AG09319 (cell line): ENCODE data around the gene HMOX1.

ENCODE experiments used
- DNase-seq: peaks from one replicate; pipeline ENCODE4 v3.0.0-alpha.2; 2010; ENCODE audit warnings: low read depth; ENCODE audit errors: extremely low read depth
- TF ChIP-seq, protein P1 (sequence below): IDR thresholded peaks from 2 replicates; pipeline ENCODE4 v1.5.1; 2011; ENCODE audit warnings: low read depth, mild to moderate bottlenecking, inconsistent platforms, low read length, moderate library complexity

Gene HMOX1

DNA sequence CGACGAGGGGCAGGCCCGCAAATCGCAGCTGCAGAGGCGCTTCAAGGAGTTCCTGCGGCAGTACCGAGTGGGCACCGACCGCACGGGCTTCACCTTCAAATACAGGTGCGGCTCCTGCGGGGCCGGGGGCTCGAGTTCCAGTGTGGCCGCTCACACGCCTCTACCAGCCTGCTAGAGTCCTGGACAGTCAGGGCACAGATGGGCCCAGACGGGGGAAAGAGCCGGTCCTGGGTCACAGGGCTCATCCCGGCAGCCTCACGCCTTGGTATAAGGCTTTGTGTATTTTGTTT lies 19.6 kb downstream of the HMOX1 start:
- TF ChIP-seq, protein P1, sequence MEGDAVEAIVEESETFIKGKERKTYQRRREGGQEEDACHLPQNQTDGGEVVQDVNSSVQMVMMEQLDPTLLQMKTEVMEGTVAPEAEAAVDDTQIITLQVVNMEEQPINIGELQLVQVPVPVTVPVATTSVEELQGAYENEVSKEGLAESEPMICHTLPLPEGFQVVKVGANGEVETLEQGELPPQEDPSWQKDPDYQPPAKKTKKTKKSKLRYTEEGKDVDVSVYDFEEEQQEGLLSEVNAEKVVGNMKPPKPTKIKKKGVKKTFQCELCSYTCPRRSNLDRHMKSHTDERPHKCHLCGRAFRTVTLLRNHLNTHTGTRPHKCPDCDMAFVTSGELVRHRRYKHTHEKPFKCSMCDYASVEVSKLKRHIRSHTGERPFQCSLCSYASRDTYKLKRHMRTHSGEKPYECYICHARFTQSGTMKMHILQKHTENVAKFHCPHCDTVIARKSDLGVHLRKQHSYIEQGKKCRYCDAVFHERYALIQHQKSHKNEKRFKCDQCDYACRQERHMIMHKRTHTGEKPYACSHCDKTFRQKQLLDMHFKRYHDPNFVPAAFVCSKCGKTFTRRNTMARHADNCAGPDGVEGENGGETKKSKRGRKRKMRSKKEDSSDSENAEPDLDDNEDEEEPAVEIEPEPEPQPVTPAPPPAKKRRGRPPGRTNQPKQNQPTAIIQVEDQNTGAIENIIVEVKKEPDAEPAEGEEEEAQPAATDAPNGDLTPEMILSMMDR = no peak
- no peak for DNase-seq

DNA sequence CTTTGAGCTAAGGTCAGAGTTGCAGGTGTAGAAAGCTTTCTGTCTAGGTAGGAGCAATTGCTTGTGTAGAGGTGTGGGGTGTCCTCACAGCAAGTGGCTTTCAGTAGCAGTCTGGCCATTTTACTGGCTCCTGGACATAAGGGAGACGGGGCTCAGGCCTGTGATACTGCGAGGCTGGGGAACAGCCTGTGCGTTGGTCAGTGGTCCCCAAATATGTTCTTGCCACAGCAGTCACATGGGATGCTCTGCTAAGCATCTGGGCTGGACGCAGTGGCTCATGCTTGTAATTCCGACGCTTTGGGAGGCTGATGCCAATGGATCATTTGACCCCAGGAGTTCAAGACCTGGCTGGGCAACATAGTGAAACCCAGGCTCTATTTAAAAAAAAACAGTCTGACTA lies 21.0 kb downstream of the HMOX1 start:
- DNase-seq = no peak
- TF ChIP-seq, protein P1 = no peak

DNA sequence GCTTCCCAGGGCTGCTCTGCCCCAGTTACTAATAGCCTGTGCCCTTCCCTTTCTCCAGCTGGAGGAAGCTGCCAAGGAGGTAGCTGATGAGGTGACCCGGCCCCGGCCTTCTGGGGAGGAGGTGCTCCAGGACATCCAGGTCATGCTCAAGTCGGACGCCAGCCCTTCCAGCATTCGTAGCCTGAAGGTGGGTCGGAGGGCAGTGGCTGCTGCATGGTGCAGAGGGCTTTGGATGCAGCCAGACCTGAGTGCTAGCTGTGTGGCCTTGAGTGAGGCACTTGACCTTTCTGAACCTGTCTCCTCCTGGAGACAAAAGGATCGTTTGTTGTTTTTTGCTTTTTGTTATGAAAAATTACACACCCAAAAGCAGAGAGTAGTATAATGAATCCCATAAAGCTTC lies 22.5 kb downstream of the HMOX1 start:
- DNase-seq = no peak
- TF ChIP-seq, protein P1 = no peak

DNA sequence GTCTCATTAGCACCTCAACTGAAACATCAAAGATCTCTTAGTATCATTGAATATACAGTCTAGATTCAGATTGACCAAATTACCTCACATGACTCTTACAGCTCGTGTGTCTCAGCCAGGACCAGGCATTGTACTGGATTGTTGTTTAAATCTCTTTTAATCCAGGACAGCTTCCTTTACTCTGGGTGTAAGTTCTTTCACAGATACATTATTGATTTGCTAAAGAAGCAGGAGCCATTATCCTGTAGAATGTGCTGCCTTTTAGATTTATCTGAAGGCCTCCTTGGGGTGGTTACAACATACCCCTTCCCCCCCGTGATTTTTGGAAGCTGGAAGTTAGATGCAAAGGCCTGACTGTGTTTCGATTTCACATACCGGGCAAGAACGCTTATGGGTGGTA lies 23.3 kb downstream of the HMOX1 start:
- no peak for DNase-seq
- TF ChIP-seq, protein P1 = no peak

DNA sequence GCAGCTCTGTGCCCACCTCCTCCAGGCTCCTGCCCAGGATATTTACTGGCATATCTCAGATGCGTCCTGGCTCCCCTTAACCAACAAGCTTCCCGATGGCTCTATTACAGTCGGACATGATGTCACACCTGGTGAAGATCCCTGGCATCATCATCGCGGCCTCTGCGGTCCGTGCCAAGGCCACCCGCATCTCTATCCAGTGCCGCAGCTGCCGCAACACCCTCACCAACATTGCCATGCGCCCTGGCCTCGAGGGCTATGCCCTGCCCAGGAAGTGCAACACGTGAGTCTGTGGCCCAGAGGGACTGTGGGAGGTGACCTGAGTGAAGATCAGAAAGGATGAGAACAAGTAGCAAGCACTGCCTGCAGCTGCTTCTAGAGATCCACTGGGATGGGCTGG lies 25.5 kb downstream of the HMOX1 start:
- DNase-seq = no peak
- TF ChIP-seq, protein P1 = no peak

DNA sequence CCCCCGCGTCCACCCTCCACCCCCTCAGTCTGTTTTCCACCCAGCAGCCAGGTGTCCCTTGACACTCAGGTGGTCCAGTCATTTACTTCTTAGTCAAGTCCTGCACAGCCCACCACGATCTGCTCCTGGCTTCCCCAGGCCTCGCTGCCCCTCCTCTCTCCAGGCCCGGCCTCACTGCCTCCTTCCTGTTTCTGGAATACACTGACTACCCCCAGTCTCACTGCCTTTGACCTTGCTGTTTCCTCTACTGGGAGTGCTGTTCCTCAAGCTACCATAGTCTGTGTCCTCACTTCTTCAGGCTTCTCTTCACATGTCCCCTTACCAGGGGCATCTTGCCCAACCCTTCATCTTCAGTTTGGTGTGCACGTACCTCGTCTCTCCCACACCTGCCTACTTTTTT lies 26.5 kb downstream of the HMOX1 start:
- TF ChIP-seq, protein P1 = no peak
- DNase-seq = no peak

DNA sequence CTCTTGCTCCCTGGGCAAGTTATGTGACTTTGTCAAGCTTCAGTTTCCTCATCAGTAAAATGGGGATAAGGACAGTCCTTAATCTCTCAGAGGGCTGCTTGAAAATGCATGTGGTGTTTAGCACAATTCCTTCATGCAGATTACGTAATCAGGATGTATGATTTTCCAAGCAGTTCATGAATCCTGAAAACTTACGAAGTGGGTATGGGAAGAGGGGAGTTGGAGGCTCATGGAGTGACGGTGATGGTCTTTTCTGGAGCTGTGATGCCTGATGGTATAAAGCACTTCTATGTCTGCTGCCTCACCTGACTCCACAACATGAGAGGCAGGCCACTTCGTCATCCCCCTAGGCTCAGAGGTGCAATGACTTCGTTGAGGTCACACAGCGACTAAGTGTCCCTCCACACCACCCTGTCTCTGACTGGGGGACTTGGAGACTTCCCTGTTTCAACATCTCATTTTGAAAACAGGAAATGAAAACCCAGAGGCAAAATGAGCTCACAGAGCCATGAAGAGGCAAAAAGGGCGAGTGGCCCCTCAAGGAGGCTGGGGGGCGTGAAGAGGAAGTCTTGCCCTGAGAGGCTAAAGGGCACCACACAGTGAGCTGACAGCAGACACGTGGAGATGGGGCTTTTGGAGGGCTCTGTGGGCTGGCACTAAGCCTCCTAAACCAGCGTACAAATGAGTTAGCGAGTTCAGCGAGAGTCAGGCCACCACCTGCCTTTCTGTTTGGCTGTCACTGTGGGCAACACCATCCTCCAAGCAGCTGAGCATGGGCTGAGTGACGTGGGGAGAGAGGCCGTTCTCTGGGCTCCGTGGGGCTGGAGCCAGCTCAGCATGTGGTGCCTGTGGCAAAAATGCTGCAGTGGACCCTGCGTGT lies 29.1 kb downstream of the HMOX1 start:
- DNase-seq = no peak
- TF ChIP-seq, protein P1 = no peak
